ENCODE results near the gene GREM2.

DNA sequence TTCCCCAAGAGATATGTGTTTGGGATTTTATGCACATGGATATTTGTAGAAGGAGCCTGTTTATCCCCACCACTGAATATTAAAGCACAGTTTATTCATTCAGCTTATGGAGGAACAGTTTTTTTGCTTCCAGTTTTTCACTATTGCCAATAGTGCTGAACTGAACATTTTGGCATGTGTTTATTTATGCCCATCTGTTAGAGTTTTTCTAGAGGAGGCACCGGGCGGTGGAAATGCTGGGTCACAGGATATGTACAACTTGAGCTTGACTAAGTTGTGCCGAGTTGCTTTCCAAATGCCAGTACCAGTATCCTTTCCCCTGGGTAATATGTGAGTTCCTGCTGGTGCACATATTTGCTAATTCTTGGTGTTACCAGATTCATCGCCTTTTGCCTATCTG, 111.3 kb downstream of the GREM2 start:
- TF ChIP-seq, protein P1, sequence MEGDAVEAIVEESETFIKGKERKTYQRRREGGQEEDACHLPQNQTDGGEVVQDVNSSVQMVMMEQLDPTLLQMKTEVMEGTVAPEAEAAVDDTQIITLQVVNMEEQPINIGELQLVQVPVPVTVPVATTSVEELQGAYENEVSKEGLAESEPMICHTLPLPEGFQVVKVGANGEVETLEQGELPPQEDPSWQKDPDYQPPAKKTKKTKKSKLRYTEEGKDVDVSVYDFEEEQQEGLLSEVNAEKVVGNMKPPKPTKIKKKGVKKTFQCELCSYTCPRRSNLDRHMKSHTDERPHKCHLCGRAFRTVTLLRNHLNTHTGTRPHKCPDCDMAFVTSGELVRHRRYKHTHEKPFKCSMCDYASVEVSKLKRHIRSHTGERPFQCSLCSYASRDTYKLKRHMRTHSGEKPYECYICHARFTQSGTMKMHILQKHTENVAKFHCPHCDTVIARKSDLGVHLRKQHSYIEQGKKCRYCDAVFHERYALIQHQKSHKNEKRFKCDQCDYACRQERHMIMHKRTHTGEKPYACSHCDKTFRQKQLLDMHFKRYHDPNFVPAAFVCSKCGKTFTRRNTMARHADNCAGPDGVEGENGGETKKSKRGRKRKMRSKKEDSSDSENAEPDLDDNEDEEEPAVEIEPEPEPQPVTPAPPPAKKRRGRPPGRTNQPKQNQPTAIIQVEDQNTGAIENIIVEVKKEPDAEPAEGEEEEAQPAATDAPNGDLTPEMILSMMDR (conservative IDR thresholded peaks at IDR 0.05), result no peak
- no peak for TF ChIP-seq EZH2 (IDR thresholded peaks at IDR 0.05; ENCODE audit: low read depth)
